Measurements from ENCODE around the gene CGB7.
"Not testable (repeated sequence)": the region's sequence is repeated elsewhere in the genome, so short reads cannot be mapped to it uniquely, and the experiment has no call there.

Gene CGB7

DNA sequence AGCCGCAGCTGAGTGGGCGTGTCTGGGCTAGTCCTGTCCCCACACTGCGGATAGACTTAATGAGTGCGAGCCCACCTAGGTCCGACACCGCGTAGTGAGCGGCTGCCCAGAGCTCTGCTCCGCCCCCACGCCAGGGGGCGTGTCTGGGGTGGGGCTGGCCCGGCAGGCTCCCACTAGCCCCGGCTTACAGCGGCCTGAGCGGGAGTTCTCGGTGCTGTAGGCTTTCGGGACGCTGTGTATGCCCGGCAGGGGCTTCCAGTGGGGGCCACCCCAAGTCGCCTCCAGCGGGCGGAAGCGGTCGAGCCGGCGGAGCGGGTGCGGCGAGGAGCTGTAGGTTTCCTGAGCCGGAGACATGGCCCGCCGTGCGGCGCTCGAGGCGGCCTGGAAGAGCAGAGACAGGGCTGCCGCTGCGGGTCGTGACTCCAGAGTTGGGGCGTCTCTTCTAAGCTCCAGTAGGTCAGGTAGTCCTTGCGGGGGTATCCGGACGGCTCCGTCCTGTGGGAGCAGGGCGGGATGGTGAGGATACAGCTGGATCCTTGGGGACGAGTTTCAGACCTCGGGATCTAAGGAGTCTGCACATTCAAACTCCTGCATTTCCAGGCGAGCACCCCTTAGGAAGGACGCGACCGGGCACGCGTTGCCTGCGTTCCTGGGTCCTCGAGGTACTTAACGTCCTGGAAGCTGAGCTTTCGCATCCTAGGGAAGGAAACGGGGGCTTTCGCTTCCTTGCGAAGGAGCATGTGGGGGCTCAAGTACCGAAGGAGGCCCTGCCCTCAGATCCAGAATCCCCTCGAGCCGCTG is 1.2 kb downstream of the CGB7 start:
- no peak for DNase-seq (ENCODE audit: low read depth)
- H3K4me3 ChIP-seq (ENCODE audit: low read length): peak overlapping the region; percentile 53
- TF ChIP-seq, protein P1, sequence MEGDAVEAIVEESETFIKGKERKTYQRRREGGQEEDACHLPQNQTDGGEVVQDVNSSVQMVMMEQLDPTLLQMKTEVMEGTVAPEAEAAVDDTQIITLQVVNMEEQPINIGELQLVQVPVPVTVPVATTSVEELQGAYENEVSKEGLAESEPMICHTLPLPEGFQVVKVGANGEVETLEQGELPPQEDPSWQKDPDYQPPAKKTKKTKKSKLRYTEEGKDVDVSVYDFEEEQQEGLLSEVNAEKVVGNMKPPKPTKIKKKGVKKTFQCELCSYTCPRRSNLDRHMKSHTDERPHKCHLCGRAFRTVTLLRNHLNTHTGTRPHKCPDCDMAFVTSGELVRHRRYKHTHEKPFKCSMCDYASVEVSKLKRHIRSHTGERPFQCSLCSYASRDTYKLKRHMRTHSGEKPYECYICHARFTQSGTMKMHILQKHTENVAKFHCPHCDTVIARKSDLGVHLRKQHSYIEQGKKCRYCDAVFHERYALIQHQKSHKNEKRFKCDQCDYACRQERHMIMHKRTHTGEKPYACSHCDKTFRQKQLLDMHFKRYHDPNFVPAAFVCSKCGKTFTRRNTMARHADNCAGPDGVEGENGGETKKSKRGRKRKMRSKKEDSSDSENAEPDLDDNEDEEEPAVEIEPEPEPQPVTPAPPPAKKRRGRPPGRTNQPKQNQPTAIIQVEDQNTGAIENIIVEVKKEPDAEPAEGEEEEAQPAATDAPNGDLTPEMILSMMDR (conservative IDR thresholded peaks at IDR 0.05; ENCODE audit: low read depth, low read length): peak; percentile 43

GRCh38 chr19:49050376-49051033 is 7.0 kb downstream of the CGB7 start:
- DNase-seq (ENCODE audit: low read depth); H3K4me3 ChIP-seq (ENCODE audit: low read length): not testable (repeated sequence)

DNA sequence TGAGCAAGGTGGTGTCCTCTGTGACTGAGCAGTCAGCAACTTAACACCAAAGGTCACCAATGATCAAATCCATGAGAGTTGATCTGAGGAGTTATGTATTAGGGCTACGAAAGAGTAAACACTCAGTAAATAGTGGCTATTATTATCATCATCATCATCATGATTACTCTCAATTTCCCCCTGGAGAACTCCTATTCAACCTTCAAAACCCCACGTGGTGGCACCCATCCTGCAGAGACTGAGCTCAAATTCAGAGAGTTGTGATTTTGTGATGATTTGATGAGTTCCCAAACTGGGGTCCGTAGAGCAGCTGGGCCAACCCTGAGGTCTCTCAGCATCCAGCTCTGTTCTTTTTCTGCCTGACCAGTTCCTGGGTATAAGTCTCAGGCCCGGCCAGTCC is 7.7 kb downstream of the CGB7 start:
- not testable (repeated sequence) for H3K4me3 ChIP-seq (ENCODE audit: low read length); DNase-seq (ENCODE audit: low read depth)

GRCh38 chr19:49049011-49049410 is 8.5 kb downstream of the CGB7 start, which contains the start of gene CGB8:
CGB8 (minus strand) TSS chr19:49049111; CDS start chr19:49048739, 372 bp downstream.
- DNase-seq (ENCODE audit: low read depth); H3K4me3 ChIP-seq (ENCODE audit: low read length): not testable (repeated sequence)

DNA sequence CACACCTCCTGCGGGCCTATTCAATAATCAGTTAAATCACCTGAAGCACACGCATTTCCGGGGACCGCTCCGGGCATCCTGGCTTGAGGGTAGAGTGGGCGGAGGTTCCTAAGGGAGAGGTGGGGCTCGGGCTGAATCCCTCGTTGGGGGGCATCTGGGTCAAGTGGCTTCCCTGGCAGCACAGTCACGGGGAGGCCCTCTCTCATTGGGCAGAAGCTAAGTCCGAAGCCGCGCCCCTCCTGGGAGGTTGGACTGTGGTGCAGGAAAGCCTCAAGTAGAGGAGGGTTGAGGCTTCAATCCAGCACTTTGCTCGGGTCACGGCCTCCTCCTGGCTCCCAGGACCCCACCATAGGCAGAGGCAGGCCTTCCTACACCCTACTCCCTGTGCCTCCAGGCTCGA is 14.0 kb downstream of the CGB7 start, which contains the start of gene CGB5:
Gene CGB5 (plus strand): TSS at position 301 of the 400 bp plus-strand sequence. CDS start 362 bp downstream, outside the sequence.
- not testable (repeated sequence) for H3K4me3 ChIP-seq (ENCODE audit: low read length); DNase-seq (ENCODE audit: low read depth)

GRCh38 chr19:49042666-49043065 is 14.9 kb downstream of the CGB7 start:
- not testable (repeated sequence) for DNase-seq (ENCODE audit: low read depth); H3K4me3 ChIP-seq (ENCODE audit: low read length)

- H3K4me3 ChIP-seq (ENCODE audit: low read length): no peak overlapping the region
- DNase-seq (ENCODE audit: low read depth): no peak
- TF ChIP-seq, protein P1 (conservative IDR thresholded peaks at IDR 0.05; ENCODE audit: low read depth, low read length): no peak
These were observed 15.4 kb downstream of the CGB7 start for GRCh38 chr19:49042177-49042576.

DNA sequence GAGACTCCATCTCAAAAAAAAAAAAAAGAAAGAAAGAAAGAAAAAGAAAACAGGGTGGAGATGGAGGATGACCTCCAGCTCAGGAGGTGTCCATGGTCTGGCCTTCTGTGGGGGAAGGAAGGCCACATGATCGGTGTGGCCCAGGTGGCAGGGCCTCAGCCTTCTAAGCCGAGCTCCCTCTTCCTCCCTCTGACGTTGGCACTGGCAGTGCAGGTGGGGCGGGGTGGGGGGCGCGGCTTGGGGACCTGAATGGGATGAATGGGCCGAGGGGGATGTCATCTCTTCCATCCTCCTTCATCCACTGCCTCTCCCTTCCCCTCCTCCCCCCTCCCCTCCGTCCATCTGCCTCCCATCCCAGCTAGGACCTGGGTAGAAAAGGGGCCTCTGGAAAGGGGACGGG is 17.8 kb downstream of the CGB7 start:
- DNase-seq (ENCODE audit: low read depth); H3K4me3 ChIP-seq (ENCODE audit: low read length): not testable (repeated sequence)

GRCh38 chr19:49038557-49039276 is 18.8 kb downstream of the CGB7 start:
- not testable (repeated sequence) for DNase-seq (ENCODE audit: low read depth); H3K4me3 ChIP-seq (ENCODE audit: low read length)

DNA sequence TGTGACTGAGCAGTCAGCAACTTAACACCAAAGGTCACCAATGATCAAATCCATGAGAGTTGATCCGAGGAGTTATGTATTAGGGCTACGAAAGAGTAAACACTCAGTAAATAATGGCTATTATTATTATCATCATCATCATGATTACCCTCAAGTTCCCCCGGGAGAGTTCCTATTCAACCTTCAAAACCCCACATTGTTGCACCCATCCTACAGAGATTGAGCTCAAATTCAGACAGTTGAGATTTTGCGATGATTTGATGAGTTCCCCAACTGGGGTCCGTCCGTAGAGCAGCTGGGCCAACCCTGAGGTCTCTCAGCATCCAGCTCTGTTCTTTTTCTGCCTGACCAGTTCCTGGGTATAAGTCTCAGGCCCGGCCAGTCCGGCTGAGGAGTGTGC is 19.4 kb downstream of the CGB7 start:
- DNase-seq (ENCODE audit: low read depth); H3K4me3 ChIP-seq (ENCODE audit: low read length): not testable (repeated sequence)

GRCh38 chr19:49036815-49037214 is 20.7 kb downstream of the CGB7 start, which contains the start of gene CGB1:
CGB1 (minus strand) TSS chr19:49036895; CDS start chr19:49036711, 184 bp downstream.
- not testable (repeated sequence) for DNase-seq (ENCODE audit: low read depth); H3K4me3 ChIP-seq (ENCODE audit: low read length)
- TF ChIP-seq, protein P1 (conservative IDR thresholded peaks at IDR 0.05; ENCODE audit: low read depth, low read length): peak; percentile 52

Data from retinal pigment epithelial cell (primary cell).